ENCODE measurements around the gene ESPL1.

Gene ESPL1

GRCh38 chr12:53267999-53268629 lies at the start of gene ESPL1:
Gene ESPL1 (plus strand): TSS chr12:53268299. CDS start chr12:53268767, 468 bp downstream.
- TF ChIP-seq Cebpa-rat (IDR thresholded peaks at IDR 0.05), result no peak

GRCh38 chr12:53218551-53219291 lies 49.4 kb upstream of the ESPL1 start:
- Histone ChIP-seq H3K9me3 (replicated peaks in 1 of 11) (no peaks in the 10 kb centered on the region), H3K4me3 (peak overlapping the region; percentile 65 to 89 (median 74); a peak in 19 of 20 replicates)

More at GRCh38 chr12:53267999-53268629, at the start of gene ESPL1:
- H3K27ac ChIP-seq, result peak within 1 kb of the TSS; percentile 43 to 89 (median 84); a peak in 21 of 22 replicates
- H3K4me1 ChIP-seq, result peaks cover 31 to 64% (median 47%) of the 10 kb centered on the region in 10 experiments
- H3K9me3 ChIP-seq (replicated peaks in 1 of 11), result no peaks in the 10 kb centered on the region
- peak within 1 kb of the TSS; percentile 74 to 89 (median 86) for H3K9ac ChIP-seq
- no peaks in the 10 kb centered on the region for H3K27me3 ChIP-seq
- peak within 1 kb of the TSS; percentile 56 to 87 (median 76) for H3K4me3 ChIP-seq
- H3K36me3 ChIP-seq, result peaks cover 0 to 42% (median 34%) of the 10 kb centered on the region in 11 experiments; a peak in 15 of 22 replicates
- peak within 1 kb of the TSS; percentile 76 to 97 (median 91) for H3K4me2 ChIP-seq
- peaks cover 0 to 26% (median 13%) of the 10 kb centered on the region in 11 experiments; a peak in 7 of 22 replicates for H4K20me1 ChIP-seq

DNA sequence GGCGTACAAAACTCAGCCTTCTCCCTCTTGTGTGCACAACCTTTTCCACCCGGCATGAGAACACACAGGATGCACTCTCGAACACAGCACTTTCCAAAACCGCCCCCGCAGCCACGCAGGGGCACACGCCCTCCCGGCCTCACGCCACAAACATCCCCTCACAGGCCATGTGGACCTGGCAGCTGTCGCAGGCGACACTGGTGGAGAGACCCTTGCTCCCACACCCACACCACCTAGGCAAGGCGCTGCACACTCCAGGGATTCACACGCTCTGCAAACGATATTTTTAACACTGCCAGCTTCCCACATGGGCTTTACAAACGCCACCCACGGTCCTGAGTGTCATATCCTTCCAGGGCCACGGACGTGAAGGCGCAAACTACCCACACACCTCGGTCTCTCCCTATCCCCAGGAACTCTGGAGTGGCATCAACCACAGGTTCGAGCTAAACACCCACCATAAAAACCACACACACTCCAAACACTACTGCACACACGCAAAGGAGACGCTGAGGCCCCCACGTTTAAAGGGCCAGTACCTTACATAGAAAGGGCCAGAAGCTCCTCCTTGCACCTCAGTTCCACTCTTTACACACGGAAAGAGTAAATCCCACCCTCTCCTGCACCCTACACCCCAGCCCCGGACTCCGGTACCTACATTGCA lies 48.7 kb upstream of the ESPL1 start:
- H3K36me3 ChIP-seq, result peaks cover 0 to 14% (median 7%) of the 10 kb centered on the region in 11 experiments; a peak in 10 of 22 replicates
- no peaks in the 10 kb centered on the region for H3K9me3 ChIP-seq (replicated peaks in 1 of 11)
- TF ChIP-seq Cebpa-rat (IDR thresholded peaks at IDR 0.05), result no peak
- peaks cover 72 to 87% (median 78%) of the 10 kb centered on the region in 10 experiments for H3K4me1 ChIP-seq
- peak overlapping the region in 10 of 11 experiments; percentile 38 to 94 (median 74); a peak in 19 of 22 replicates for H3K27ac ChIP-seq
- peak overlapping the region; percentile 70 to 87 (median 82) for H3K9ac ChIP-seq
- peak overlapping the region; percentile 81 to 99 (median 98) for H3K4me2 ChIP-seq
- peak overlapping the region; percentile 65 to 89 (median 74) for H3K4me3 ChIP-seq
- H3K27me3 ChIP-seq, result no peaks in the 10 kb centered on the region
- H4K20me1 ChIP-seq, result no peaks in the 10 kb centered on the region

More at GRCh38 chr12:53218551-53219291, 49.4 kb upstream of the ESPL1 start:
- H4K20me1 ChIP-seq, result no peaks in the 10 kb centered on the region
- peaks cover 0 to 21% (median 11%) of the 10 kb centered on the region in 11 experiments; a peak in 12 of 22 replicates for H3K36me3 ChIP-seq
- H3K27me3 ChIP-seq, result no peaks in the 10 kb centered on the region
- TF ChIP-seq Cebpa-rat (IDR thresholded peaks at IDR 0.05), result no peak
- peak overlapping the region; percentile 81 to 99 (median 98) for H3K4me2 ChIP-seq
- H3K9ac ChIP-seq, result peak overlapping the region; percentile 70 to 87 (median 82); a peak in 20 of 22 replicates
- H3K4me1 ChIP-seq, result peaks cover 72 to 87% (median 78%) of the 10 kb centered on the region in 10 experiments
- peak overlapping the region; percentile 59 to 94 (median 81); a peak in 19 of 22 replicates for H3K27ac ChIP-seq

- Histone ChIP-seq H3K9ac (peak overlapping the region; percentile 70 to 87 (median 82)), H3K36me3 (peaks cover 0 to 8% (median 4%) of the 10 kb centered on the region in 11 experiments; a peak in 5 of 22 replicates), H3K9me3 (replicated peaks in 1 of 11) (no peaks in the 10 kb centered on the region), H3K4me1 (peaks cover 72 to 87% (median 78%) of the 10 kb centered on the region in 10 experiments), H4K20me1 (no peaks in the 10 kb centered on the region), H3K27me3 (no peaks in the 10 kb centered on the region), H3K27ac (peak overlapping the region in 10 of 11 experiments; percentile 38 to 94 (median 92); a peak in 19 of 22 replicates), H3K4me3 (peak overlapping the region; percentile 65 to 89 (median 74)), H3K4me2 (peak overlapping the region; percentile 81 to 99 (median 98))
- no peak for TF ChIP-seq Cebpa-rat (IDR thresholded peaks at IDR 0.05)
These were observed 48.0 kb upstream of the ESPL1 start for GRCh38 chr12:53219956-53220693.

GRCh38 chr12:53220694-53221202 lies 47.4 kb upstream of the ESPL1 start:
- Histone ChIP-seq H3K9ac (peak overlapping the region; percentile 82 to 93 (median 86)), H3K4me1 (peaks cover 72 to 87% (median 78%) of the 10 kb centered on the region in 10 experiments), H3K36me3 (0 out of 22 replicates have a peak, but pooled peaks cover 0 to 1% (median 0%) of the 10 kb centered on the region in 11 experiments), H3K9me3 (replicated peaks in 1 of 11) (no peaks in the 10 kb centered on the region), H3K27ac (peak overlapping the region; percentile 78 to 97 (median 93)), H3K4me2 (peak overlapping the region; percentile 81 to 99 (median 98)), H4K20me1 (no peaks in the 10 kb centered on the region), H3K27me3 (no peaks in the 10 kb centered on the region), H3K4me3 (peak overlapping the region; percentile 65 to 89 (median 74))
- TF ChIP-seq Cebpa-rat (IDR thresholded peaks at IDR 0.05), result no peak

- Histone ChIP-seq H3K36me3 (0 out of 22 replicates have a peak, but pooled peaks cover 0 to 2% (median 0%) of the 10 kb centered on the region in 11 experiments), H3K9me3 (replicated peaks in 1 of 11) (no peaks in the 10 kb centered on the region), H3K27ac (peak overlapping the region; percentile 78 to 97 (median 93)), H3K4me3 (peak overlapping the region; percentile 62 to 89 (median 72)), H3K4me2 (peak overlapping the region; percentile 81 to 99 (median 97)), H4K20me1 (no peaks in the 10 kb centered on the region), H3K27me3 (no peaks in the 10 kb centered on the region), H3K4me1 (peaks cover 70 to 85% (median 75%) of the 10 kb centered on the region in 10 experiments), H3K9ac (peak overlapping the region; percentile 82 to 93 (median 86))
- no peak for TF ChIP-seq Cebpa-rat (IDR thresholded peaks at IDR 0.05)
These were observed 46.7 kb upstream of the ESPL1 start for GRCh38 chr12:53221203-53222080.

- peak overlapping the region; percentile 81 to 99 (median 97) for H3K4me2 ChIP-seq
- peaks cover 64 to 78% (median 73%) of the 10 kb centered on the region in 10 experiments for H3K4me1 ChIP-seq
- no peaks in the 10 kb centered on the region for H4K20me1 ChIP-seq
- TF ChIP-seq Cebpa-rat (IDR thresholded peaks at IDR 0.05), result no peak
- peak overlapping the region; percentile 82 to 93 (median 86); a peak in 21 of 22 replicates for H3K9ac ChIP-seq
- H3K4me3 ChIP-seq, result peak overlapping the region; percentile 62 to 89 (median 72); a peak in 17 of 20 replicates
- no peaks in the 10 kb centered on the region for H3K27me3 ChIP-seq
- no peaks in the 10 kb centered on the region for H3K9me3 ChIP-seq (replicated peaks in 1 of 11)
- peak overlapping the region; percentile 78 to 97 (median 93); a peak in 20 of 22 replicates for H3K27ac ChIP-seq
- peaks cover 0 to 10% (median 0%) of the 10 kb centered on the region in 11 experiments; a peak in 8 of 22 replicates for H3K36me3 ChIP-seq
These were observed 45.9 kb upstream of the ESPL1 start for GRCh38 chr12:53222170-53222721.
